Measurements from ENCODE around the gene HOATZ.

- TF ChIP-seq CTCF (IDR thresholded peaks at IDR 0.05) (no peak), POLR2A (IDR thresholded peaks at IDR 0.05) (no peak), POLR2AphosphoS5 (IDR thresholded peaks at IDR 0.05) (no peak), EP300 (IDR thresholded peaks at IDR 0.05; ENCODE audit: low read depth) (no peak)
These were observed 57.4 kb downstream of the HOATZ start for GRCh38 chr11:111571829-111572501.

Data from transverse colon (tissue), 4 donors.